ENCODE measurements around the gene CXCL13. TPM values are rescaled to one million over a fixed set of nuclear protein-coding genes. Genes with fewer than 3 reads are reported as not detected.

The CXCL13 gene
- total and polyA plus RNA-seq, 2 of the 8 experiments (the other 6 are each of a cell fraction or from before 2014, with no cell fraction given): not detected

GRCh38 chr4:77613267-77613666 lies 7.6 kb downstream of the CXCL13 start (continued):
- TF ChIP-seq CTCF (IDR thresholded peaks at IDR 0.05; ENCODE audit: control extremely low read depth in 1 of 3, insufficient read depth in 1 of 3, low read depth in 1 of 3, low read length in 3 of 3): no peak
- TF ChIP-seq CREB1 (IDR thresholded peaks at IDR 0.05): no peak
- no peak for TF ChIP-seq CEBPB (IDR thresholded peaks at IDR 0.05; ENCODE audit: low read depth, low read length)
- TF ChIP-seq RAD21 (IDR thresholded peaks at IDR 0.05 in 1 of 2, conservative IDR thresholded peaks at IDR 0.05 in 1 of 2; ENCODE audit: low read depth in 2 of 2, low read length in 2 of 2): no peak
- TF ChIP-seq CHD1 (IDR thresholded peaks at IDR 0.05; ENCODE audit: low read depth, low read length): no peak
- TF ChIP-seq EZH2 (IDR thresholded peaks at IDR 0.05; ENCODE audit: low read depth, low read length, severe bottlenecking): no peak

All from H1 (cell line).